PC-3 (cell line): Measurements from ENCODE around the gene TALDO1.

Source experiments
- EZH2 ChIP-seq: fragments of 300-600 bp; sonication (generic); IDR thresholded peaks from one replicate; pipeline ENCODE4 v1.6.1; 2017; ENCODE audit warnings: antibody characterized with exemption, mild to moderate bottlenecking, low read length; ENCODE audit not compliant: unreplicated experiment
- TF ChIP-seq, protein P1 (sequence below): fragments of 300-600 bp; sonication (generic); conservative IDR thresholded peaks from 2 replicates; pipeline ENCODE4 v1.5.1; 2017; ENCODE audit warnings: antibody characterized with exemption, low read depth, mild to moderate bottlenecking, low read length

DNA sequence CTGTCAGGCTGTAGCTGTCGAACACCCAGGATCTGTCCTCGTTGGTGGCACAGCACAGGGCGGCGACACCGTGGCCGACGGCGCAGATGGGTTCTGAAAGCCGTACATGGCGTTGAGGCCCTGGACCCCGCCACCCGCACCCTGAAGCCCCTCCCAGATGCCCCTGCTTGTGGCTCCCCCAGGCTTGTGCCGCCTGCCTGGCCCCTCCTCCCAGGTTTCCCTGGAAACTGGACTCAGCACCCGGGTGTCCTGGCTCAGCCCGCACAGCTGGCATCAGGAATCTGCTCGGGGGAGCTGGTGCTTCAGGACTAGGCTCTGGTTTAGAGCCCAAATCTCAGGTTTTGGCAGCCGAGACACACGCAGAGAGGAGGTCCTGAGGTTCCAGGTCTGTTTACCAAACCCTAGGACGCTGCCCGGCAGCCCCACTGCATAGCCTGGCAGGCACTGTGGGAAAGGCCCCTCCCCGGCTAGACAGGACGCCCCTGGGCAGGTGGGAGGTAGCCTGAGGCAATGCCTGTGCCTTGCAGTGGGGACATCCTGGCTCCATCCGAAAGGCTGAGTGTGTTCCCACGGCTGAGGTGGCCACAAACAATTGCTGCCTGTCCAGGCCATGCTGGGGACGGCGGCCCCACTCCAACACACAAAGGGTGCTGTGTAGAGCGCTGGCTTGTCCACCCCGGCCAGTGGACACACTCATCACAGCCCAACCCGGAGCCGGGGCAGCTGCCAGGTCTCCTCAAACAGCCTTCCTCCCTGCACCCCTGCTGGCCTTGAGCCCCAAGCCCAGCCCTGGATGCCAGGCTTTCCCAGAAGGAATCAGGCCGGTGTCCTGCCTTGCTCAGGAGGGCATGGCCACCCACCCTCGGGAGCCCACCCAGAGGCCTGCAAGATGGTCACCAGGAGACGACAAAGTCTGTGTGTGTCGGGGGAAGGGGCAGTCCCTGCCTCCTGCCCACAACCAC, 25.4 kb downstream of the TALDO1 start:
- TF ChIP-seq, protein P1, sequence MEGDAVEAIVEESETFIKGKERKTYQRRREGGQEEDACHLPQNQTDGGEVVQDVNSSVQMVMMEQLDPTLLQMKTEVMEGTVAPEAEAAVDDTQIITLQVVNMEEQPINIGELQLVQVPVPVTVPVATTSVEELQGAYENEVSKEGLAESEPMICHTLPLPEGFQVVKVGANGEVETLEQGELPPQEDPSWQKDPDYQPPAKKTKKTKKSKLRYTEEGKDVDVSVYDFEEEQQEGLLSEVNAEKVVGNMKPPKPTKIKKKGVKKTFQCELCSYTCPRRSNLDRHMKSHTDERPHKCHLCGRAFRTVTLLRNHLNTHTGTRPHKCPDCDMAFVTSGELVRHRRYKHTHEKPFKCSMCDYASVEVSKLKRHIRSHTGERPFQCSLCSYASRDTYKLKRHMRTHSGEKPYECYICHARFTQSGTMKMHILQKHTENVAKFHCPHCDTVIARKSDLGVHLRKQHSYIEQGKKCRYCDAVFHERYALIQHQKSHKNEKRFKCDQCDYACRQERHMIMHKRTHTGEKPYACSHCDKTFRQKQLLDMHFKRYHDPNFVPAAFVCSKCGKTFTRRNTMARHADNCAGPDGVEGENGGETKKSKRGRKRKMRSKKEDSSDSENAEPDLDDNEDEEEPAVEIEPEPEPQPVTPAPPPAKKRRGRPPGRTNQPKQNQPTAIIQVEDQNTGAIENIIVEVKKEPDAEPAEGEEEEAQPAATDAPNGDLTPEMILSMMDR: no peak
- TF ChIP-seq EZH2: no peak
